Prostate gland (tissue), 2 donors: Measurements from ENCODE around the gene FGGY.

Experiments
- CTCF ChIP-seq, 4 experiments: fragments of 200-600 bp in 2 of 4; fragments of 450-650 bp in 2 of 4; sonication (generic) in 2 of 4; IDR thresholded peaks; 1 replicate in 3 of 4; 2 replicates in 1 of 4; pipeline ENCODE4 v1.5.1; 2016 to 2019; ENCODE audit warnings: antibody characterized with exemption in 4 of 4, mild to moderate bottlenecking in 2 of 4, moderate library complexity in 2 of 4
- POLR2AphosphoS5 ChIP-seq: sonication (generic); formaldehyde crosslinking; IDR thresholded peaks from one replicate; pipeline ENCODE4 v1.6.1; 2017; ENCODE audit warnings: antibody characterized with exemption

GRCh38 chr1:59670662-59671061 is 373.8 kb downstream of the FGGY start:
- TF ChIP-seq POLR2AphosphoS5 (no peak), CTCF (IDR thresholded peaks at IDR 0.05) (no peak)
